T-helper 2 cell treated with Interferon-gamma antibody and Interleukin-4, amounts not matched to agents 5 μg/mL and 100 μg/mL, for 36 hours (primary cell): ENCODE measurements around the gene SNRPE.
"Not testable (repeated sequence)": the region's sequence is repeated elsewhere in the genome, so short reads cannot be mapped to it uniquely, and the experiment has no call there.

Experiments used
- DNase-seq: peaks from one replicate; pipeline ENCODE4 v3.0.0; 2021; ENCODE audit warnings: low spot score
- H3K27ac Mint-ChIP-seq: one replicate; pipeline ENCODE4 v1.8.0; 2021; ENCODE audit warnings: mild to moderate bottlenecking, mixed read lengths
- H3K27me3 Mint-ChIP-seq: one replicate; pipeline ENCODE4 v1.8.0; 2021; ENCODE audit warnings: low read depth, mixed read lengths
- H3K36me3 Mint-ChIP-seq: one replicate; pipeline ENCODE4 v1.8.0; 2021; ENCODE audit warnings: low read depth, mixed read lengths
- H3K4me1 Mint-ChIP-seq: one replicate; pipeline ENCODE4 v1.8.0; 2021; ENCODE audit warnings: low read depth, mixed read lengths
- H3K4me3 Mint-ChIP-seq: one replicate; pipeline ENCODE4 v1.8.0; 2022; ENCODE audit warnings: mild to moderate bottlenecking, moderate library complexity, mixed read lengths
- H3K9me3 Mint-ChIP-seq: one replicate; pipeline ENCODE4 v1.8.0; 2021; ENCODE audit warnings: mixed read lengths

The SNRPE gene

GRCh38 chr1:203861379-203862184 is at the start of gene SNRPE:
Gene SNRPE, plus strand, starts transcription at chr1:203861599. Its CDS starts 61 bp downstream, at chr1:203861660.
- DNase-seq: peak; percentile 96
- Mint-ChIP-seq H3K4me3 (peak within 1 kb of the TSS; percentile 99), H3K36me3 (peaks cover 43% of the 10 kb centered on the region), H3K9me3 (no peaks in the 10 kb centered on the region), H3K27ac (peak within 1 kb of the TSS; percentile 96), H3K4me1 (peaks cover 13% of the 10 kb centered on the region), H3K27me3 (no peaks in the 10 kb centered on the region)

- H3K27ac Mint-ChIP-seq: no peak overlapping the region
- H3K36me3 Mint-ChIP-seq: peaks cover 39% of the 10 kb centered on the region
- H3K27me3 Mint-ChIP-seq: no peaks in the 10 kb centered on the region
- no peak overlapping the region for H3K4me3 Mint-ChIP-seq
- H3K4me1 Mint-ChIP-seq: peaks cover 8% of the 10 kb centered on the region
- H3K9me3 Mint-ChIP-seq: no peaks in the 10 kb centered on the region
- DNase-seq: no peak
Measured at GRCh38 chr1:203813581-203814341, 47.6 kb upstream of the SNRPE start.

GRCh38 chr1:203818399-203818798 is 43.0 kb upstream of the SNRPE start:
- no peak overlapping the region for H3K27ac Mint-ChIP-seq
- no peak overlapping the region for H3K4me3 Mint-ChIP-seq
- no peaks in the 10 kb centered on the region for H3K9me3 Mint-ChIP-seq
- no peaks in the 10 kb centered on the region for H3K27me3 Mint-ChIP-seq
- peaks cover 55% of the 10 kb centered on the region for H3K36me3 Mint-ChIP-seq
- DNase-seq: no peak
- H3K4me1 Mint-ChIP-seq: peaks cover 11% of the 10 kb centered on the region

- Mint-ChIP-seq H3K4me3 (no peak overlapping the region), H3K9me3 (no peaks in the 10 kb centered on the region), H3K27ac (no peak overlapping the region), H3K4me1 (peaks cover 12% of the 10 kb centered on the region), H3K27me3 (no peaks in the 10 kb centered on the region), H3K36me3 (peaks cover 62% of the 10 kb centered on the region)
- no peak for DNase-seq
Measured at GRCh38 chr1:203823306-203823705, 38.1 kb upstream of the SNRPE start.

- H3K27ac Mint-ChIP-seq: no peak overlapping the region
- no peaks in the 10 kb centered on the region for H3K9me3 Mint-ChIP-seq
- peaks cover 12% of the 10 kb centered on the region for H3K4me1 Mint-ChIP-seq
- H3K4me3 Mint-ChIP-seq: no peak overlapping the region
- DNase-seq: no peak
- no peaks in the 10 kb centered on the region for H3K27me3 Mint-ChIP-seq
- H3K36me3 Mint-ChIP-seq: peaks cover 63% of the 10 kb centered on the region
Measured at GRCh38 chr1:203826175-203826574, 35.2 kb upstream of the SNRPE start.

- Mint-ChIP-seq H3K27me3 (no peaks in the 10 kb centered on the region), H3K9me3 (no peaks in the 10 kb centered on the region), H3K27ac (no peak overlapping the region), H3K4me1 (peaks cover 7% of the 10 kb centered on the region), H3K4me3 (no peak overlapping the region), H3K36me3 (peaks cover 54% of the 10 kb centered on the region)
- no peak for DNase-seq
Measured at GRCh38 chr1:203828002-203828401, 33.4 kb upstream of the SNRPE start.

- Mint-ChIP-seq H3K27me3 (no peaks in the 10 kb centered on the region), H3K9me3 (no peaks in the 10 kb centered on the region), H3K4me1 (peaks cover 5% of the 10 kb centered on the region), H3K4me3 (no peak overlapping the region), H3K36me3 (peaks cover 52% of the 10 kb centered on the region), H3K27ac (no peak overlapping the region)
- no peak for DNase-seq
Measured at GRCh38 chr1:203828503-203828902, 32.9 kb upstream of the SNRPE start.

- H3K4me1 Mint-ChIP-seq, DNase-seq, H3K27ac Mint-ChIP-seq, H3K4me3 Mint-ChIP-seq, H3K9me3 Mint-ChIP-seq, H3K27me3 Mint-ChIP-seq: not testable (repeated sequence)
- peaks cover 54% of the 10 kb centered on the region for H3K36me3 Mint-ChIP-seq
Measured at GRCh38 chr1:203829247-203829646, 32.2 kb upstream of the SNRPE start.

- no peak for DNase-seq
- Mint-ChIP-seq H3K9me3 (no peaks in the 10 kb centered on the region), H3K27ac (no peak overlapping the region), H3K4me3 (no peak overlapping the region), H3K36me3 (peaks cover 44% of the 10 kb centered on the region), H3K4me1 (no peaks in the 10 kb centered on the region), H3K27me3 (no peaks in the 10 kb centered on the region)
Measured at GRCh38 chr1:203835476-203835875, 25.9 kb upstream of the SNRPE start.

GRCh38 chr1:203839081-203839480 is 22.3 kb upstream of the SNRPE start:
- Mint-ChIP-seq H3K4me3 (no peak overlapping the region), H3K4me1 (no peaks in the 10 kb centered on the region), H3K36me3 (peaks cover 60% of the 10 kb centered on the region), H3K9me3 (peaks cover 4% of the 10 kb centered on the region), H3K27ac (no peak overlapping the region), H3K27me3 (no peaks in the 10 kb centered on the region)
- DNase-seq: no peak

- peaks cover 66% of the 10 kb centered on the region for H3K36me3 Mint-ChIP-seq
- H3K27ac Mint-ChIP-seq: no peak overlapping the region
- DNase-seq: no peak
- H3K27me3 Mint-ChIP-seq: no peaks in the 10 kb centered on the region
- peaks cover 4% of the 10 kb centered on the region for H3K9me3 Mint-ChIP-seq
- no peak overlapping the region for H3K4me3 Mint-ChIP-seq
- H3K4me1 Mint-ChIP-seq: no peaks in the 10 kb centered on the region
Measured at GRCh38 chr1:203840208-203840808, 21.1 kb upstream of the SNRPE start.

GRCh38 chr1:203842559-203842876 is 18.9 kb upstream of the SNRPE start:
- Mint-ChIP-seq H3K4me1 (no peaks in the 10 kb centered on the region), H3K36me3 (peaks cover 72% of the 10 kb centered on the region), H3K27ac (no peak overlapping the region), H3K4me3 (no peak overlapping the region), H3K9me3 (peaks cover 4% of the 10 kb centered on the region), H3K27me3 (no peaks in the 10 kb centered on the region)
- no peak for DNase-seq

GRCh38 chr1:203843435-203843834 is 18.0 kb upstream of the SNRPE start:
- Mint-ChIP-seq H3K27ac (no peak overlapping the region), H3K4me1 (no peaks in the 10 kb centered on the region), H3K9me3 (peaks cover 4% of the 10 kb centered on the region), H3K36me3 (peaks cover 70% of the 10 kb centered on the region), H3K4me3 (no peak overlapping the region), H3K27me3 (no peaks in the 10 kb centered on the region)
- no peak for DNase-seq

GRCh38 chr1:203853112-203853511 is 8.3 kb upstream of the SNRPE start:
- H3K27ac Mint-ChIP-seq, H3K4me1 Mint-ChIP-seq, DNase-seq, H3K4me3 Mint-ChIP-seq, H3K27me3 Mint-ChIP-seq, H3K9me3 Mint-ChIP-seq: not testable (repeated sequence)
- peaks cover 38% of the 10 kb centered on the region for H3K36me3 Mint-ChIP-seq
